ENCODE results near the gene TAS2R30.
A peak's percentile ranks its signal among the peaks of the same experiment; 100 is the strongest.

The TAS2R30 gene

DNA sequence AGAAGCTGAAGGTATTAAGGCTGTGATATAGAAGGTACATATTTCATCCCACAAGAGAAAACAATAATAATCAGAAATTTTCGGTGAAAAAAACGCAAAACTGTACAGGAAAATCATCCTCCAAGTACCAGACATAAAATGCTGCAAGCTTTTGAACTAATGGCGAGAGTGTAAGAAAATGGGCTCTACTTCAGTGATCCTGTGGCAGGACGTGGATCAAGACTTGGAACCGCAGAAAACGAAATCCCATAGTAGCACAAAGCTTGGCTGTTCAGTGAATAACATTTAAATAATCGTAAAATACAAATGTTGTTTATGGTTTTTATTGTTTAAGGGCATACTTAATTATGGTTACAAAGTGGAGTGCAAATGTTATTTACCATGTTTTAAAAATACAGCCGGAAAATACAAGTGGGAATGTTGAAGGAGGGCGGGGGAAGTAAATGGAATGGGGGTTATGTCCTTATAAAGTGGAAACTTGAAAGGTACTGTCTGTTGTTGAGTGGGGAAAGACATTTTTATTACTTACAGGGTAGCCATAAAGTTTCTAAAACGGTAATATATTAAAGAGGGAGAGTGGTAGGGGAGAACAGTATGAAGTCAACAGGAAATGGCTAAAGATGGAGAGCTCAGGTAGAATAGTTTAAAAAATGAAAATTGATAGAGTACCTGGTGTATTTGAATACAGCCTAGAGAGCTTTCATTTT, 37.7 kb upstream of the TAS2R30 start:
- no peak for DNase-seq (ENCODE audit: extremely low read depth, insufficient read length)
- Histone ChIP-seq H3K4me3 (replicated peaks; ENCODE audit: low read depth, low read length) (peak overlapping the region; percentile 90), H3K27me3 (replicated peaks; ENCODE audit: control insufficient read depth, insufficient read depth, low read length) (no peaks in the 10 kb centered on the region), H3K36me3 (ENCODE audit: control insufficient read depth, insufficient read depth, low read length) (no peaks in the 10 kb centered on the region; the same call in 1 of the 2 replicates)
- TF ChIP-seq, protein P1, sequence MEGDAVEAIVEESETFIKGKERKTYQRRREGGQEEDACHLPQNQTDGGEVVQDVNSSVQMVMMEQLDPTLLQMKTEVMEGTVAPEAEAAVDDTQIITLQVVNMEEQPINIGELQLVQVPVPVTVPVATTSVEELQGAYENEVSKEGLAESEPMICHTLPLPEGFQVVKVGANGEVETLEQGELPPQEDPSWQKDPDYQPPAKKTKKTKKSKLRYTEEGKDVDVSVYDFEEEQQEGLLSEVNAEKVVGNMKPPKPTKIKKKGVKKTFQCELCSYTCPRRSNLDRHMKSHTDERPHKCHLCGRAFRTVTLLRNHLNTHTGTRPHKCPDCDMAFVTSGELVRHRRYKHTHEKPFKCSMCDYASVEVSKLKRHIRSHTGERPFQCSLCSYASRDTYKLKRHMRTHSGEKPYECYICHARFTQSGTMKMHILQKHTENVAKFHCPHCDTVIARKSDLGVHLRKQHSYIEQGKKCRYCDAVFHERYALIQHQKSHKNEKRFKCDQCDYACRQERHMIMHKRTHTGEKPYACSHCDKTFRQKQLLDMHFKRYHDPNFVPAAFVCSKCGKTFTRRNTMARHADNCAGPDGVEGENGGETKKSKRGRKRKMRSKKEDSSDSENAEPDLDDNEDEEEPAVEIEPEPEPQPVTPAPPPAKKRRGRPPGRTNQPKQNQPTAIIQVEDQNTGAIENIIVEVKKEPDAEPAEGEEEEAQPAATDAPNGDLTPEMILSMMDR (IDR thresholded peaks at IDR 0.05; ENCODE audit: insufficient read depth, low read length, poor library complexity, severe bottlenecking), result no peak

DNA sequence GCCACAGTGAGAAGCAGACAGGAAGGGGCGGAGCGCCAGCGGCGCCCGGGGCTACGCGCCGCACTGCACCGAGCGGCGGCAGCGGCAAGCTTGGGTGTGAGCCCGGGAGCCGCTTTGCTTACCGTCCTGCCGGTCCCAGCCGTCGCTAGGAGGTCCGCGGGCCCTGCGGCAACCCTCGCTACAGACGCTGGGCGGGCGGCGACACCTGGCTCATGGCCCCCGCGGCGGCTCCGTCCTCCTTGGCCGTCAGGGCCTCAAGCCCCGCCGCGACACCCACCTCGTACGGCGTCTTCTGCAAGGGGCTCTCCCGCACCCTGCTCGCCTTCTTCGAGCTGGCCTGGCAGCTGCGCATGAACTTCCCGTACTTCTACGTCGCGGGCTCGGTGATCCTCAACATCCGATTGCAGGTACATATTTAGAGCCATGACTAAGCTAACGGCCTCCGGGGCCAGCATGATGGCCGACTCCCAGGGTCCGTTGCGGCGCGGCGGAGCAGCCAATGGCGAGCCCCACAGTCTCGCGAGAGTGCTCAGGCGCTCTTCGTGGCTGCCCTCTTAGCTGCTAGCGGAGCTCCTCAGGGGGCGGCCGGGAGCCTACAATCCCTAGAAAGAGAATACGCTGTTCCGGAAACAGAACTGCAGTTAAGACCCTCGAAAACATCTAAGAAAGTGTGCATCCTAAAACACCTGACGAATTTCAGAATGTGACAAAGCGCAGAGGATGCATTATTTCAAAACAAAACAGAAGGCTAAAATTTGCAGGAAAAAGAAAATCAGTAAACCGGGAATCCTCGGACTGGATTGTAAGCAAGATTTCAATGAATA, 36.9 kb upstream of the TAS2R30 start, which contains the start of gene SMIM10L1:
SMIM10L1 (plus strand) TSS at position 50 of the 824 bp plus-strand sequence; CDS start at position 213, 163 bp downstream.
- TF ChIP-seq, protein P1 (IDR thresholded peaks at IDR 0.05; ENCODE audit: insufficient read depth, low read length, poor library complexity, severe bottlenecking), result no peak
- H3K4me3 ChIP-seq (replicated peaks; ENCODE audit: low read depth, low read length), result peak within 1 kb of the TSS; percentile 90
- H3K27me3 ChIP-seq (replicated peaks; ENCODE audit: control insufficient read depth, insufficient read depth, low read length), result no peaks in the 10 kb centered on the region
- no peaks in the 10 kb centered on the region; the same call in 1 of the 2 replicates for H3K36me3 ChIP-seq (ENCODE audit: control insufficient read depth, insufficient read depth, low read length)
- peak; percentile 92 for DNase-seq (ENCODE audit: extremely low read depth, insufficient read length)

DNA sequence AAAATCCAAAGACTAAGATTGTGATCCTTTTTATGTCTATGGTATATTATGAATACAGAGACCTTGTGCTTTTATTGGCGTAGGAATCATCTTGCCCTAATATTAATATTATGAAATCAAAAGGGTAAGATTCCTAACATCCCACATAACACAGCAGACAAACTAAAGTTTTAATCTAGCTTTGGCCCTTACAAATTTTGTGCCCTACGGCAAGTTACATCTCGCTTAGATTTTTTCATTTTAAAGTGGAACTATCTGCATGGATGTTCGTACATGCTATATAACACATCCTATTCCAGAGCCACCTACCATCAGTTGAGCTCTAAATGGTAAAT, 36.3 kb upstream of the TAS2R30 start:
- Histone ChIP-seq H3K36me3 (ENCODE audit: control insufficient read depth, insufficient read depth, low read length) (peaks cover 2% of the 10 kb centered on the region), H3K27me3 (replicated peaks; ENCODE audit: control insufficient read depth, insufficient read depth, low read length) (no peaks in the 10 kb centered on the region), H3K4me3 (replicated peaks; ENCODE audit: low read depth, low read length) (peak overlapping the region; percentile 90)
- TF ChIP-seq, protein P1 (IDR thresholded peaks at IDR 0.05; ENCODE audit: insufficient read depth, low read length, poor library complexity, severe bottlenecking), result no peak
- DNase-seq (ENCODE audit: extremely low read depth, insufficient read length), result no peak

DNA sequence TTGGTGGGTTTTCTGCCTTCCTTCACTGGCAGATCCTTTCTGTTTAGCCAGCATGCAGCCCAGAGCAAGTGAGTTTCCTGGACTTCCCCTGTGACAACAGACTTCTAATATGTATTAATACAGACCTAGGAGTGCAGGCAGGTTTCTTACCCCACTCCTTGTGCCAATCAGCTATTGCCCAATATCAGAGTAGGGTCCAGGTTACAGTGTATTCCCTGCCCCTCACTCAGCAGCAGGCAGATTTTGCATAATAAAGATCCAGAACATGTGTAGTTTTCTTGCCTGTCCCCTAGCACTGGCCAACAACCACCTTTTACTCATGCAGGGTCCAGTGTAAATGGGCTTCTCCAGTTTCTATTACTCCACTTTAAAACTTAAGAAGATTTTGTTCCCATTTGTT, 31.9 kb upstream of the TAS2R30 start:
- no peak overlapping the region for H3K4me3 ChIP-seq (replicated peaks; ENCODE audit: low read depth, low read length)
- H3K36me3 ChIP-seq (ENCODE audit: control insufficient read depth, insufficient read depth, low read length), result peaks cover 3% of the 10 kb centered on the region
- TF ChIP-seq, protein P1 (IDR thresholded peaks at IDR 0.05; ENCODE audit: insufficient read depth, low read length, poor library complexity, severe bottlenecking), result no peak
- H3K27me3 ChIP-seq (replicated peaks; ENCODE audit: control insufficient read depth, insufficient read depth, low read length), result no peaks in the 10 kb centered on the region
- no peak for DNase-seq (ENCODE audit: extremely low read depth, insufficient read length)

DNA sequence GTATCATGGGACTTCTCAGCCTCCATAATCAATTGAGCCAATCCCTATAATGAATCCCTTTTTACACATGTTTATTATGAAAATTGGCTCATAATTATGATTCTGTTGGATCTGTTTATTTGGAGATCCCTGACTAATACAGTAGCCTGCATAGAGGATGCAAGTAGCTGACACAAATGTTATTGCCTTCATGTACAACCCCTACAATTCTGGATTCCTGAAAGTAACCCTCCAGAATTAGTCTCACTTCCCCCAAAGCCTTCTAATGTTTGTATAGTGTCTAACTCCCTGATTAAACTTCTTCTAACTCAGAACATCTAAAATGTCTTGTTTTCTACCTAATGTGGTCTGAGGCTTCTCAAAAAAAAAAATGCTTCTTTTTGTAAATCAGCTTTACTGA, 29.9 kb upstream of the TAS2R30 start:
- no peak for DNase-seq (ENCODE audit: extremely low read depth, insufficient read length)
- Histone ChIP-seq H3K36me3 (ENCODE audit: control insufficient read depth, insufficient read depth, low read length) (peaks cover 3% of the 10 kb centered on the region), H3K4me3 (replicated peaks; ENCODE audit: low read depth, low read length) (no peak overlapping the region), H3K27me3 (replicated peaks; ENCODE audit: control insufficient read depth, insufficient read depth, low read length) (no peaks in the 10 kb centered on the region)
- TF ChIP-seq, protein P1 (IDR thresholded peaks at IDR 0.05; ENCODE audit: insufficient read depth, low read length, poor library complexity, severe bottlenecking), result no peak

Measured in GM06990 (cell line).